ENCODE measurements around the gene CAPS. TPM values are rescaled to one million over a fixed set of nuclear protein-coding genes. Genes with fewer than 3 reads are reported as not detected.
A peak's percentile ranks its signal among the peaks of the same experiment; 100 is the strongest.
"Not testable (repeated sequence)": the region's sequence is repeated elsewhere in the genome, so short reads cannot be mapped to it uniquely, and the experiment has no call there.

The CAPS gene
- total RNA-seq, 1 experiment from 2014 or later: 255 TPM

- H3K79me2 ChIP-seq (ENCODE audit: low read length): peaks cover 100% of the 10 kb centered on the region
- DNase-seq (no peak), ATAC-seq (no peak)
- CTCF ChIA-PET: no interaction called here
- H3K9me3 ChIP-seq (ENCODE audit: low read length): no peaks in the 10 kb centered on the region
- no peak for TF ChIP-seq CTCF (conservative IDR thresholded peaks at IDR 0.05; ENCODE audit: low read depth, low read length)
- no peak for TF ChIP-seq EZH2 (IDR thresholded peaks at IDR 0.05; ENCODE audit: low read length, unreplicated experiment)
- TF ChIP-seq EZH2phosphoT487 (IDR thresholded peaks at IDR 0.05; ENCODE audit: borderline replicate concordance, low read length): no peak
- no peaks in the 10 kb centered on the region for H3F3A ChIP-seq (ENCODE audit: low read length, unreplicated experiment)
- H3K4me3 ChIP-seq (ENCODE audit: low read length): no peak overlapping the region
- no peak overlapping the region for H3K9ac ChIP-seq (ENCODE audit: low read length)
- H3K27ac ChIP-seq (ENCODE audit: low read length): no peak overlapping the region
- no peak overlapping the region for H3K4me2 ChIP-seq (ENCODE audit: low read length)
- H3K36me3 ChIP-seq (ENCODE audit: low read depth, low read length): peaks cover 7% of the 10 kb centered on the region; the same call in 1 of the 2 replicates
- no peaks in the 10 kb centered on the region for H3K27me3 ChIP-seq (ENCODE audit: low read length)
- intact Hi-C loops (cut with micrococcal nuclease): no loop called here
- peaks cover 14% of the 10 kb centered on the region for H3K4me1 ChIP-seq (ENCODE audit: insufficient read depth, low read length)
- no peaks in the 10 kb centered on the region for H3K9me2 ChIP-seq (replicated peaks; ENCODE audit: low read length)
- no peak overlapping the region for H2AFZ ChIP-seq (ENCODE audit: low read length)
- H4K20me1 ChIP-seq (ENCODE audit: low read length): peaks cover 71% of the 10 kb centered on the region
- no TSS peak for BruUV-seq (replicated peaks)
- POLR2A ChIA-PET (ENCODE audit: unreplicated experiment): no interaction called here
These were observed 46.2 kb downstream of the CAPS start for GRCh38 chr19:5960005-5961001.

DNA sequence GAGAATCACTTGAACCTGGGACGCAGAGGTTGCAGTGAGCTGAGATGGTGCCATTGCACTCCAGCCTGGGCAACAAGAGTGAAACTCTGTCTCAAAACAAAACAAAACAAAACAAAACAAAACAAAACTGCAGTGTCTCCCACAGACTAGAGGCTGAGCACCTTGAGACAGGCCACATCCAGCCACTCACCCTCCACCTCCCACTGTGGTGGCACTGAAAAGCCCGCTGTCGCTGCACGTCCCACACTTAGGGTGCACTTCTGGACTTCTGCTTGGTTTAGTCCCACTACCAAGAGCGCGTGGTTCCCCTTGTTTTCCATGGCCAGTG lies 47.6 kb downstream of the CAPS start:
- H2AFZ ChIP-seq (ENCODE audit: low read length); intact Hi-C loops (cut with micrococcal nuclease); DNase-seq; H3K9me2 ChIP-seq (replicated peaks; ENCODE audit: low read length); POLR2A ChIA-PET (ENCODE audit: unreplicated experiment); H3K27me3 ChIP-seq (ENCODE audit: low read length); H3K9me3 ChIP-seq (ENCODE audit: low read length); BruUV-seq (replicated peaks); H3F3A ChIP-seq (ENCODE audit: low read length, unreplicated experiment); CTCF ChIA-PET; H3K9ac ChIP-seq (ENCODE audit: low read length); H3K4me3 ChIP-seq (ENCODE audit: low read length); ATAC-seq: not testable (repeated sequence)
- Histone ChIP-seq H3K79me2 (ENCODE audit: low read length) (peaks cover 100% of the 10 kb centered on the region), H3K27ac (ENCODE audit: low read length) (0 out of 2 replicates have a peak overlapping the region, but pooled peaks have one; percentile 1), H4K20me1 (ENCODE audit: low read length) (peaks cover 71% of the 10 kb centered on the region), H3K36me3 (ENCODE audit: low read depth, low read length) (peaks cover 20% of the 10 kb centered on the region; the same call in 1 of the 2 replicates), H3K4me1 (ENCODE audit: insufficient read depth, low read length) (peaks cover 14% of the 10 kb centered on the region), H3K4me2 (ENCODE audit: low read length) (peak overlapping the region; percentile 44)

DNA sequence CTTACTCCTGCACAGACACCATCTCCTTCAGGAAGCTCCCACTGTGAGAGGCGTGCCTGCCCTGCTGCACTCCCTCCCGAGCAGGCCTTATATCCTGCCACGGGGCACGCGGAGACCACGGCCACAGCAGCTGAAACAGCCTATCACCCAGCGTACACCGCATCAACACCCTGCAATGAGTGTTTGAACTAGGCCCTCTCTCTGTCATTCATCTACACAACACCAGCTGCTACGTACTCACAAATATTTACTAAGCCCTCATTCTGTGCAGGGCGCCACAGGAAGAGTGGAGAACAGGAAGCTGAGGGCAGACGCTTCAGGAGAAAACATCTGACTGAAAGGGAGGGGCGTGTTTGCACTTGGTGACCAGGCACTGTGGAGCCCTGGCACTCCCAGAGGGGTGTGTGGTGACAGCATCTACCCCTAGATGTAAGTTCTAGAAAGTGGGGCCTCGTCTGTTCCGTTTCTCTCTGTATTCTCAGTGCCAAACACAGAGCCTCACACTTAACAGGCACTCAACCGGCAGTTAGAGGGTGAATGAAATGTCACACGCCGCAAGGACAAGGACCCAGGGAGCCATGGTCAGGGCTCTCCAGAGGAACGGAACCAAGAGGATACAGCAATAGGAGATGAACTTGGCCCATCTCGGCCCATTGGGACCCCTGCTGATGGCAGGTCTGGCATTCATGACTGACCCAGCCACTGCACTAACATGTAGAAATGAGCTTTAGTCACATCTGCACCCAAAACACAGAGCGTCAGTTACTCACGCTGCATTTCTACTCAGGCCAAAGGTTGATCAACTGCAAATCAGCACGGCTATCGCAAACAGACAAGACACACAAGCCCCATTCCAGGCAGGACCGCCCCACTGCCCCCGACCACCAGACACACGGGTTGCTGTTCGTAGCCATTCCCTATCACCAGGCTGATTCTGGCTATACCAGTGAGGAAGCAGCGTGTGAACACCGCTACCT lies 48.2 kb downstream of the CAPS start:
- H2AFZ ChIP-seq (ENCODE audit: low read length): no peak overlapping the region
- CTCF ChIA-PET: interaction anchor here (0.5 kb wide), 1 partner anchor 130 kb away, joined by 4 read pairs; no protein-coding TSS in a partner anchor
- H3K79me2 ChIP-seq (ENCODE audit: low read length): peaks cover 100% of the 10 kb centered on the region
- H3K36me3 ChIP-seq (ENCODE audit: low read depth, low read length): peaks cover 26% of the 10 kb centered on the region; the same call in 1 of the 2 replicates
- no peaks in the 10 kb centered on the region for H3K9me2 ChIP-seq (replicated peaks; ENCODE audit: low read length)
- H3K27ac ChIP-seq (ENCODE audit: low read length): 0 out of 2 replicates have a peak overlapping the region, but pooled peaks have one; percentile 17
- BruUV-seq (replicated peaks): no TSS peak
- intact Hi-C loops (cut with micrococcal nuclease): loop anchor here (2.0 kb wide), 1 partner anchor 47 kb away; the partner anchor contains the start of gene CAPS
- H4K20me1 ChIP-seq (ENCODE audit: low read length): peaks cover 72% of the 10 kb centered on the region
- H3K4me1 ChIP-seq (ENCODE audit: insufficient read depth, low read length): peaks cover 14% of the 10 kb centered on the region
- H3K27me3 ChIP-seq (ENCODE audit: low read length): no peaks in the 10 kb centered on the region
- H3F3A ChIP-seq (ENCODE audit: low read length, unreplicated experiment): no peaks in the 10 kb centered on the region
- no peaks in the 10 kb centered on the region for H3K9me3 ChIP-seq (ENCODE audit: low read length)
- peak overlapping the region; percentile 44 for H3K4me2 ChIP-seq (ENCODE audit: low read length)
- DNase-seq (peak; percentile 74), ATAC-seq (peak; percentile 99)
- no peak overlapping the region for H3K9ac ChIP-seq (ENCODE audit: low read length)
- POLR2A ChIA-PET (ENCODE audit: unreplicated experiment): interaction anchor here (0.5 kb wide), 1 partner anchor 410 kb away, joined by 3 read pairs; no protein-coding TSS in a partner anchor
- no peak overlapping the region for H3K4me3 ChIP-seq (ENCODE audit: low read length)
- no peak for TF ChIP-seq CTCF (conservative IDR thresholded peaks at IDR 0.05; ENCODE audit: low read depth, low read length)
- TF ChIP-seq EZH2 (IDR thresholded peaks at IDR 0.05; ENCODE audit: low read length, unreplicated experiment): no peak
- no peak for TF ChIP-seq EZH2phosphoT487 (IDR thresholded peaks at IDR 0.05; ENCODE audit: borderline replicate concordance, low read length)

- H3K9me2 ChIP-seq (replicated peaks; ENCODE audit: low read length); H3F3A ChIP-seq (ENCODE audit: low read length, unreplicated experiment); H3K9me3 ChIP-seq (ENCODE audit: low read length); H3K27ac ChIP-seq (ENCODE audit: low read length); ATAC-seq; CTCF ChIA-PET; H3K4me3 ChIP-seq (ENCODE audit: low read length); H3K9ac ChIP-seq (ENCODE audit: low read length); H2AFZ ChIP-seq (ENCODE audit: low read length); DNase-seq; H3K4me2 ChIP-seq (ENCODE audit: low read length); H3K27me3 ChIP-seq (ENCODE audit: low read length); POLR2A ChIA-PET (ENCODE audit: unreplicated experiment); BruUV-seq (replicated peaks): not testable (repeated sequence)
- Histone ChIP-seq H3K36me3 (ENCODE audit: low read depth, low read length) (peaks cover 26% of the 10 kb centered on the region; the same call in 1 of the 2 replicates), H3K4me1 (ENCODE audit: insufficient read depth, low read length) (peaks cover 14% of the 10 kb centered on the region), H3K79me2 (ENCODE audit: low read length) (peaks cover 100% of the 10 kb centered on the region), H4K20me1 (ENCODE audit: low read length) (peaks cover 72% of the 10 kb centered on the region)
- intact Hi-C loops (cut with micrococcal nuclease): loop anchor here (2.0 kb wide), 1 partner anchor 48 kb away; the partner anchor contains the start of gene CAPS
These were observed 49.2 kb downstream of the CAPS start for GRCh38 chr19:5963259-5963658.
